Smooth muscle cell (in vitro differentiated cells): ENCODE measurements around the gene RTL3. TPM values are rescaled to one million over a fixed set of nuclear protein-coding genes. Genes with fewer than 3 reads are reported as not detected.

Experiments
- DNase-seq: peaks from one replicate; lab custom pipeline; 2025; ENCODE audit not compliant: unreplicated experiment; lab: John Stamatoyannopoulos, UW
- H2AFZ ChIP-seq: fragments of 200-600 bp; sonication (generic); 2 replicates; pipeline ENCODE4 v1.6.0; 2016; ENCODE audit warnings: antibody characterized with exemption, low read depth, mild to moderate bottlenecking
- H3F3A ChIP-seq: fragments of 200-600 bp; sonication (generic); 2 replicates; pipeline ENCODE4 v1.6.0; 2017; ENCODE audit warnings: antibody characterized with exemption, low read depth
- H3K27ac ChIP-seq: fragments of 200-600 bp; sonication (generic); 2 replicates; pipeline ENCODE4 v1.5.1; 2016; ENCODE audit warnings: low read depth, mild to moderate bottlenecking
- H3K27me3 ChIP-seq: fragments of 200-600 bp; sonication (generic); 2 replicates; pipeline ENCODE4 v1.6.1; 2016; ENCODE audit warnings: low read depth, mild to moderate bottlenecking
- H3K36me3 ChIP-seq: fragments of 200-600 bp; sonication (generic); 2 replicates; pipeline ENCODE4 v1.5.1; 2016; ENCODE audit warnings: low read depth
- H3K4me1 ChIP-seq: fragments of 200-600 bp; sonication (generic); 2 replicates; pipeline ENCODE4 v1.5.1; 2016; ENCODE audit warnings: low read depth
- H3K4me2 ChIP-seq: fragments of 200-600 bp; sonication (generic); 2 replicates; pipeline ENCODE4 v1.6.0; 2016; ENCODE audit warnings: mild to moderate bottlenecking
- H3K4me3 ChIP-seq: fragments of 200-600 bp; sonication (generic); 2 replicates; pipeline ENCODE4 v1.5.1; 2016; ENCODE audit warnings: mild to moderate bottlenecking
- H3K79me2 ChIP-seq: fragments of 200-600 bp; sonication (generic); 2 replicates; pipeline ENCODE4 v1.6.0; 2016; ENCODE audit warnings: low read depth, mild to moderate bottlenecking
- H3K9ac ChIP-seq: fragments of 200-600 bp; sonication (generic); 2 replicates; pipeline ENCODE4 v1.6.0; 2016; ENCODE audit warnings: low read depth
- H3K9me3 ChIP-seq: fragments of 200-600 bp; sonication (generic); replicated peaks from 2 replicates; pipeline ENCODE4 v1.5.1; 2016; ENCODE audit warnings: low read depth
- H4K20me1 ChIP-seq: fragments of 200-600 bp; sonication (generic); 2 replicates; pipeline ENCODE4 v1.6.0; 2016; ENCODE audit warnings: low read depth
- CTCF ChIP-seq: fragments of 200-600 bp; sonication (generic); IDR thresholded peaks from 2 replicates; pipeline ENCODE4 v1.5.1; 2017; ENCODE audit warnings: borderline replicate concordance, mild to moderate bottlenecking, antibody characterized with exemption; ENCODE audit not compliant: insufficient read depth, poor library complexity, severe bottlenecking
- WGBS: methylation state at CpG from one replicate; pipeline ENCODE4 v1.1.7; 2016; ENCODE audit warnings: low lambda C conversion rate; 5-methylcytosine and 5-hydroxymethylcytosine counted together
- polyA plus RNA-seq: library from polyadenylated mRNA; unstranded; fragments of >200 nt; fragmentation: Nextera tagmentation; extraction: Ambion mirVana; gene quantifications from 2 replicates; pipeline ENCODE4 v1.2.1, GENCODE V29; 2016
- total RNA-seq: library from RNA; depleted of rRNA; stranded (reverse); fragments of >200 nt; gene quantifications from 2 replicates; pipeline ENCODE4 v1.2.3, GENCODE V29; 2014

The RTL3 gene
- total and polyA plus RNA-seq, 2 experiments from 2014 or later, result not detected

DNA sequence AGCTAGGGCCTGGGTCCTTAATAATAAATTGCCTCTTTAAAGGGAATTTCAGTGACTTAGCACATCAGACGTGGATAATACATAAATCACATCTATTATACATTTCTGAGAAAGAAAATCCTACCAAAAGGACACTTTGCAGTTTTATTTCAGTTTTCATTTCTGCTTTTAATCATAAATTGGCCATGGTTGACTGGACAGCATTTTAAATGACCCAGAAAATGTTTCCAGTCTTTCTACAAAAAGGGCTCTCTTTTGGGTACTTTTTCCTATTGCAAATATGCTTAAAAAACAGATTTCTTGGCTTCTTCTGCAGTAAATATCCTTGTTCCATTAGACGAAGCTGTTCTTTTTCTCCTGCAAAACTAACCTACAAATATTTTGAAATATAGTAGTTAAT lies 46.9 kb upstream of the RTL3 start:
- H3K4me3 ChIP-seq, result no peak overlapping the region
- no peaks in the 10 kb centered on the region for H3K9me3 ChIP-seq
- H3K27me3 ChIP-seq, result no peaks in the 10 kb centered on the region
- H3K9ac ChIP-seq, result no peak overlapping the region
- H3K4me1 ChIP-seq, result no peaks in the 10 kb centered on the region
- no peak overlapping the region for H2AFZ ChIP-seq
- no peak for TF ChIP-seq CTCF
- H3K27ac ChIP-seq, result no peak overlapping the region
- no peak overlapping the region for H3K4me2 ChIP-seq
- 53% methylated on average over 2 of the region's 2 CpGs for WGBS
- no peaks in the 10 kb centered on the region for H4K20me1 ChIP-seq
- no peaks in the 10 kb centered on the region for H3K36me3 ChIP-seq
- no peaks in the 10 kb centered on the region for H3F3A ChIP-seq
- no peak for DNase-seq
- no peaks in the 10 kb centered on the region for H3K79me2 ChIP-seq

GRCh38 chrX:78693536-78693935 lies 34.4 kb upstream of the RTL3 start:
- H3K79me2 ChIP-seq, result no peaks in the 10 kb centered on the region
- no peaks in the 10 kb centered on the region for H3K27me3 ChIP-seq
- no peak for DNase-seq
- no peak overlapping the region for H3K4me2 ChIP-seq
- no peaks in the 10 kb centered on the region for H3K36me3 ChIP-seq
- no peak overlapping the region for H2AFZ ChIP-seq
- WGBS, result 72% methylated on average over 3 of the region's 3 CpGs
- H3K9me3 ChIP-seq, result no peaks in the 10 kb centered on the region
- H3K27ac ChIP-seq, result no peak overlapping the region
- no peaks in the 10 kb centered on the region for H4K20me1 ChIP-seq
- no peak for TF ChIP-seq CTCF
- no peak overlapping the region for H3K4me3 ChIP-seq
- no peaks in the 10 kb centered on the region for H3F3A ChIP-seq
- no peaks in the 10 kb centered on the region for H3K4me1 ChIP-seq
- no peak overlapping the region for H3K9ac ChIP-seq

GRCh38 chrX:78693012-78693411 lies 33.9 kb upstream of the RTL3 start:
- H3K4me1 ChIP-seq, result no peaks in the 10 kb centered on the region
- 58% methylated on average over 3 of the region's 3 CpGs for WGBS

More at GRCh38 chrX:78693012-78693411, 33.9 kb upstream of the RTL3 start:
- Histone ChIP-seq H2AFZ (no peak overlapping the region), H3K4me3 (no peak overlapping the region), H3K4me2 (no peak overlapping the region), H3K27me3 (no peaks in the 10 kb centered on the region), H3K9ac (no peak overlapping the region), H4K20me1 (no peaks in the 10 kb centered on the region), H3K36me3 (no peaks in the 10 kb centered on the region), H3K79me2 (no peaks in the 10 kb centered on the region), H3F3A (no peaks in the 10 kb centered on the region), H3K27ac (no peak overlapping the region), H3K9me3 (no peaks in the 10 kb centered on the region)
- no peak for TF ChIP-seq CTCF
- no peak for DNase-seq
